Fibroblast of villous mesenchyme (primary cell): ENCODE data around the gene TTLL8. TPM values are rescaled to one million over a fixed set of nuclear protein-coding genes. Genes with fewer than 3 reads are reported as not detected.
"Not testable (repeated sequence)": the region's sequence is repeated elsewhere in the genome, so short reads cannot be mapped to it uniquely, and the experiment has no call there.

Experiments used
- DNase-seq: peaks from one replicate; pipeline ENCODE4 v3.0.0-alpha.2; 2010; ENCODE audit warnings: low read depth
- H3K4me3 ChIP-seq: 2 replicates; pipeline ENCODE4 v1.5.1; 2011; ENCODE audit warnings: low read depth, mild to moderate bottlenecking, low read length
- total RNA-seq: library from RNA; depleted of rRNA; stranded (reverse); fragments of >200 nt; gene quantifications from 2 replicates; pipeline ENCODE4 v1.2.3, GENCODE V29; 2012
- TF ChIP-seq, protein P1 (sequence below): IDR thresholded peaks from 2 replicates; pipeline ENCODE4 v1.5.1; 2012; ENCODE audit warnings: low read depth, mild to moderate bottlenecking, low read length; ENCODE audit not compliant: insufficient read depth

Gene TTLL8
- total RNA-seq, 1 donor = not detected

DNA sequence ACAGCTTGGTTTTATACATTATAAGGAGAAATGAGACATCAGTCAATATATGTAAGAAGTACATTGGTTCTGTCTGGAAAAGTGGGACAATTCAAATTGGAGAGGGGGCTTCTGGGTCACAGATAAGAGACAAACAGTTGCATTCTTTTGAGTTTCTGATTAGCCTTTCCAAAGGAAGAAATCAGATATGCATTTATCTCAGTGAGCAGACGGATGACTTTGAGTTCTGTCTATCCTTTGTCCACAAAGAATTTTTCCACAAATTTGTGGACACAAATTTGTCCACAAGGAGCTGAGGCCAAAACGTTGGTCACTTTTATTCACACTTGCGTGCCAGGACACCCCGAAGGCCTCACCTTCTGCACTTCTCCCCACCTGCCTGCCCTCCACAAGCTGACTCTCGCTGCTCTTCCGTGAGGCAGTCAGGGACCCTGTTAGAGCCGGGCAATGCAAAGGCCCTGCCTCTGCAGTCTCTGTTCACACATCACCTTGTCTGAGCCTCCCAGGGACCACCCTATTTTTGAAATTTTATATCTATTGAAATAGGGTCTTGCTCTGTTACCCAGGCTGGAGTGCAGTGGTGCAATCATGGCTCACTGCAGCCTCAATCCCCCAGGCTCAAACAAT, 66.1 kb downstream of the TTLL8 start:
- no peak for DNase-seq
- TF ChIP-seq, protein P1, sequence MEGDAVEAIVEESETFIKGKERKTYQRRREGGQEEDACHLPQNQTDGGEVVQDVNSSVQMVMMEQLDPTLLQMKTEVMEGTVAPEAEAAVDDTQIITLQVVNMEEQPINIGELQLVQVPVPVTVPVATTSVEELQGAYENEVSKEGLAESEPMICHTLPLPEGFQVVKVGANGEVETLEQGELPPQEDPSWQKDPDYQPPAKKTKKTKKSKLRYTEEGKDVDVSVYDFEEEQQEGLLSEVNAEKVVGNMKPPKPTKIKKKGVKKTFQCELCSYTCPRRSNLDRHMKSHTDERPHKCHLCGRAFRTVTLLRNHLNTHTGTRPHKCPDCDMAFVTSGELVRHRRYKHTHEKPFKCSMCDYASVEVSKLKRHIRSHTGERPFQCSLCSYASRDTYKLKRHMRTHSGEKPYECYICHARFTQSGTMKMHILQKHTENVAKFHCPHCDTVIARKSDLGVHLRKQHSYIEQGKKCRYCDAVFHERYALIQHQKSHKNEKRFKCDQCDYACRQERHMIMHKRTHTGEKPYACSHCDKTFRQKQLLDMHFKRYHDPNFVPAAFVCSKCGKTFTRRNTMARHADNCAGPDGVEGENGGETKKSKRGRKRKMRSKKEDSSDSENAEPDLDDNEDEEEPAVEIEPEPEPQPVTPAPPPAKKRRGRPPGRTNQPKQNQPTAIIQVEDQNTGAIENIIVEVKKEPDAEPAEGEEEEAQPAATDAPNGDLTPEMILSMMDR = no peak
- H3K4me3 ChIP-seq = no peak overlapping the region

DNA sequence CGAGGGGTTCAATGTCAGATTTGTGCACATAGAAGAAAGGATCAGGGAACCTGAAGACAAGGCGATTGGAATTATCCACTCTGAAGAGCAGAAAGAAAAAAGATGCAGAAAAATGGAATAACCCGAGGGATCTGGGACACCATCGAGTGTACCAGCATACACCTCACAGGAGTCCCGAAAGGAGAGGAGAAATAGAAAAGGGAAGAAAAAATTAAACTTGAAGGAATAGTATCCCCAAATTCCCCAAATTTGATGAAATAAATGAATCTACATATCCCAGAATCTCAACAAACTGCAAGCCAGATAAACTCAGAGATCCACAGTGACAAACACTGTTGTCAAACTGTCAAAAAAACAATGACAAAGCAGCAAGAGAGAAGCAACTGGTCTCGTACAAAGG, 66.9 kb downstream of the TTLL8 start:
- DNase-seq = no peak
- no peak overlapping the region for H3K4me3 ChIP-seq
- TF ChIP-seq, protein P1 = no peak

DNA sequence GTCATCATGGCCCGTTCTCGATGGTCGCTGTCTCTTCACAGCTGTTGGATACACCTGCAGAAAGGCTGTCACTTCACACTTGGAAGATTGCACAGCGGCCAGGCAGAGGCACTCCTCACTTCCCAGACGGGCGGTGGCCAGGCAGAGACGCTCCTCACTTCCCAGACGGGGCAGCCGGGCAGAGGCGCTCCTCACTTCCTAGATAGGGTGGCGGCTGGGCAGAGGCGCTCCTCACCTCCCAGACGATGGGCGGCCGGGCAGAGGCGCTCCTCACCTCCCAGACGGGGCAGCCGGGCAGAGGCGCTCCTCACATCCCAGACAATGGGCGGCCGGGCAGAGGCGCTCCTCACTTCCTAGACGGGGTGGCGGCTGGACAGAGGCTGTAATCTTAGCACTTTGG, 68.3 kb downstream of the TTLL8 start:
- not testable (repeated sequence) for DNase-seq, H3K4me3 ChIP-seq

DNA sequence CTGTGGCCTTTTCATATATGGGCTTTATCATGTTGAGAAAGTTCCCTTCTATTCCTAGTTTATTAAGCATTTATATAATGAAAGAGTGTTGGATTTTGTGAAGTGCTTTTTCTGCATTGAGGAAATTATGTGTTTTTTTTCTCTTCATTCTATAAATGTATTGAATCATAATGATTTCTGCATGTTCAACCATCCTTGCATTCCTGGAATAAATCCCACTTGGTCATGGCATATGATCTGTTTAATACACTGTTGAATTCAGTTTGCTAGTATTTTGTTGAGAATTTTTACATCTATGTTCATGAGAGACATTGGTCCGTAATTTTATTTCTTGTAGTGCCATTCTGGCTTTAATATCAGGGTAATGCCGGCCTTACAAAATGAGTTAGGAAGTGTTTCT, 71.8 kb downstream of the TTLL8 start:
- DNase-seq = no peak
- TF ChIP-seq, protein P1 = no peak
- no peak overlapping the region for H3K4me3 ChIP-seq

- TF ChIP-seq, protein P1 = peak; percentile 38
- no peak for DNase-seq
- peak overlapping the region; percentile 18 for H3K4me3 ChIP-seq
Measured at GRCh38 chr22:49983148-49984042, 74.7 kb downstream of the TTLL8 start.

DNA sequence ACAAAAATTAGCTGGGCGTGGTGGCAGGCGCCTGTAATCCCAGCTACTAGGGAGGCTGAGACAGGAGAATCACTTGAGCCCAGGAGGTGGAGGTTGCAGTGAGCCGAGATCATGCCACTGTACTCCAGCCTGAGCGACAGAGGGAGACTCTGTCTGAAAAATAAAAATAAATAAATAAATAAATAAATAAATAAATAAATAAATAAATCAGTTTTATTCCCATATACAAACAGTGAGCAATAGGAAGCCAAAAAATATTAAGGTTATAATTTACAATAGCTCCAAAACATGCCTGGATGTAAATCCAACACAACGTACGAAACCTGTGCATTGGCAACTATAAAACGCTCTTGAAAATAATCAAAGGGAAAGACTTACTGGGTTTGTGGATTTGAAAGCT, 76.3 kb downstream of the TTLL8 start:
- H3K4me3 ChIP-seq, DNase-seq: not testable (repeated sequence)

GRCh38 chr22:49979587-49980264, 78.4 kb downstream of the TTLL8 start:
- TF ChIP-seq, protein P1 = peak; percentile 67
- peak; percentile 46 for DNase-seq
- no peak overlapping the region for H3K4me3 ChIP-seq
